Mononuclear cell (primary cell): ENCODE data around the gene ALOX15. TPM values are rescaled to one million over a fixed set of nuclear protein-coding genes. Genes with fewer than 3 reads are reported as not detected.
"Not testable (repeated sequence)": the region's sequence is repeated elsewhere in the genome, so short reads cannot be mapped to it uniquely, and the experiment has no call there.

ENCODE experiments used
- H3K27me3 ChIP-seq: 2 replicates; pipeline ENCODE4 v1.6.0; 2011; ENCODE audit warnings: low read length, control low read depth; ENCODE audit not compliant: insufficient read depth
- H3K4me1 ChIP-seq: 2 replicates; pipeline ENCODE4 v1.5.1; 2011; ENCODE audit warnings: mild to moderate bottlenecking, low read length, control low read depth; ENCODE audit not compliant: insufficient read depth
- H3K4me3 ChIP-seq: 2 replicates; pipeline ENCODE4 v1.5.1; 2011; ENCODE audit warnings: mild to moderate bottlenecking, low read length, moderate library complexity
- H3K9me3 ChIP-seq: 2 replicates; pipeline ENCODE4 v1.5.1; 2011; ENCODE audit warnings: low read depth, mild to moderate bottlenecking, control low read depth, low read length
- total RNA-seq: library from RNA; depleted of rRNA; stranded (reverse); fragments of >200 nt; gene quantifications from one replicate; pipeline ENCODE4 v1.2.3, GENCODE V29; 2012

The ALOX15 gene, protein sequence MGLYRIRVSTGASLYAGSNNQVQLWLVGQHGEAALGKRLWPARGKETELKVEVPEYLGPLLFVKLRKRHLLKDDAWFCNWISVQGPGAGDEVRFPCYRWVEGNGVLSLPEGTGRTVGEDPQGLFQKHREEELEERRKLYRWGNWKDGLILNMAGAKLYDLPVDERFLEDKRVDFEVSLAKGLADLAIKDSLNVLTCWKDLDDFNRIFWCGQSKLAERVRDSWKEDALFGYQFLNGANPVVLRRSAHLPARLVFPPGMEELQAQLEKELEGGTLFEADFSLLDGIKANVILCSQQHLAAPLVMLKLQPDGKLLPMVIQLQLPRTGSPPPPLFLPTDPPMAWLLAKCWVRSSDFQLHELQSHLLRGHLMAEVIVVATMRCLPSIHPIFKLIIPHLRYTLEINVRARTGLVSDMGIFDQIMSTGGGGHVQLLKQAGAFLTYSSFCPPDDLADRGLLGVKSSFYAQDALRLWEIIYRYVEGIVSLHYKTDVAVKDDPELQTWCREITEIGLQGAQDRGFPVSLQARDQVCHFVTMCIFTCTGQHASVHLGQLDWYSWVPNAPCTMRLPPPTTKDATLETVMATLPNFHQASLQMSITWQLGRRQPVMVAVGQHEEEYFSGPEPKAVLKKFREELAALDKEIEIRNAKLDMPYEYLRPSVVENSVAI
- not detected for total RNA-seq

DNA sequence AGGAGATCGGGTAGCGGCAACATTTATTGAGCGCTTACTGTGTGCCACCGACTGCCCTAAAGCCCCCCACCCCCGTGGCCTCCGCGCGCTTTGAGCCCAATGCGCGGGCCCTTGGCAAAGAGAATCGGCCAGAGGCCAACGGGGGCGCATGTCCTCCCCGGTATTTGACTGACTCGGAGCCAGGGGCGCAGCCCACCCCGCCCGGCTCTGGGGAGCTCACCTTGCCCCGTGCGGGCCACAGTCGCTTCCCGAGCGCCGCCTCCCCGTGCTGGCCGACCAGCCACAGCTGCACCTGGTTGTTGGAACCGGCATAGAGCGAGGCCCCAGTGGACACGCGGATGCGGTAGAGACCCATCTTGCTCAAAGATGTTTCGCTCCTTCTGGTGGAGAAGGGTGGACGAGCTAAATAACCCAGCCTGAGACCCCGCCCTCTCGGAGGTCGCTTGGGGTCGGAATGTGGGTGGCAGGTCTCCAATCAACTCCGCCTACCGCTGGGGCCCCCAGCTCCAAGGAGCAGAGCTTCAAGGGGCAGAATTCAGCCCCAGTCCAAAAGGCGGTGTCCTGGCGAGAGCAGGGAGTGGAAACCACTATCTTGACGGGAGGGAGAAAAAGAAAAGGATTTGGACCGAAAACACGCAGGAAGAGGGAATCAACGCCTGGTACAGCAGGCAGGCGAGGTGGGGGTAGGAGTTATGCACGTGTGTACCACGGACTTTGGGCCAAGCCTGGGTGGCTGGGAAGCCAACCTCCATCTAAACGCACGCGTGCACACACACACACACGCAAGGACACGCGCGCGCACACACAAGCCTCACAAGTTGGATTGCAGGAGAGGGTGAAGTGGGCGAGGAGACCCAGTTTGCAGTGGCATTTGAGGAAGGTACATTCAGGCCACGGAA, at the start of gene ALOX15:
ALOX15 (minus strand) TSS at position 382 of the 899 bp plus-strand sequence; CDS start at position 355, 27 bp downstream.
- Histone ChIP-seq H3K27me3 (peaks cover 49% of the 10 kb centered on the region), H3K9me3 (no peaks in the 10 kb centered on the region), H3K4me1 (peaks cover 30% of the 10 kb centered on the region), H3K4me3 (no peak within 1 kb of the TSS)

DNA sequence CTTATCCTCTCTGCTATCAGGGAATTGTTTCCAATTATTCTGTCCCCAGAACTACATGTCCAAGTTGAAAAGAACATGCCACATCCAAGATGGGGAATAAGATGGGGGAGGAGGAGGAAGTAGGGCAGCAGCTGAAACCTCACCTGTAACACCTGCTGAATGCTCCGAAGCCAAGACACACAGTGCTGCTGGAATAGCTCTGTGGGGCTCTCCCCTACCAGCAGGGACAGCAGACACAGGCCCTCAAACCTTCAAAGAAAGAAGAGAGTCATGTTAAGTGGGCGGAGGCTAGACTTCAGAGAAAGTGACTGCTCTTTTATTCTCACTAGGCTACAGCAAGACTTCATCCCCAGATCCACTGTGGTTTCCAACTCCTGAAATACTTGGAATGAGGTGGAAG, 49.3 kb upstream of the ALOX15 start:
- H3K9me3 ChIP-seq = no peaks in the 10 kb centered on the region
- H3K27me3 ChIP-seq = no peaks in the 10 kb centered on the region
- no peak overlapping the region for H3K4me3 ChIP-seq
- H3K4me1 ChIP-seq = no peaks in the 10 kb centered on the region

DNA sequence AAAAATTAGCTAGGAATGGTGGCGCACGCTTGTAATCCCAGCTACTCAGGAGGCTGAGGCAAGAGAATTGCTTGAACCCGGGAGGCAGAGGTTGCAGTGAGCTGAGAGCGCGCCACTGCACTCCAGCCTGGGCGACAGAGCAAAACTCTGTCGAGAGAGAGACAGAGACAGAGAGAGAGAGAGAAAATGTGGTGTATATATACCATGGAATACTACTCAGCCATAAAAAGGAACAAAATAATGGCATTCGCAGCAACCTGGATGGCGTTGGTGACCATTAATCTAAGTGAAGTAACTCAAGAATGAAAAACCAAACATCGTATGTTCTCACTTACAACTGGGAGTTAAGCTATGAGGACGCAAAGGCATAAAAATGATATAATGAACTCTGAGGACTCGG, 48.4 kb upstream of the ALOX15 start:
- not testable (repeated sequence) for H3K27me3 ChIP-seq, H3K4me3 ChIP-seq, H3K4me1 ChIP-seq, H3K9me3 ChIP-seq

DNA sequence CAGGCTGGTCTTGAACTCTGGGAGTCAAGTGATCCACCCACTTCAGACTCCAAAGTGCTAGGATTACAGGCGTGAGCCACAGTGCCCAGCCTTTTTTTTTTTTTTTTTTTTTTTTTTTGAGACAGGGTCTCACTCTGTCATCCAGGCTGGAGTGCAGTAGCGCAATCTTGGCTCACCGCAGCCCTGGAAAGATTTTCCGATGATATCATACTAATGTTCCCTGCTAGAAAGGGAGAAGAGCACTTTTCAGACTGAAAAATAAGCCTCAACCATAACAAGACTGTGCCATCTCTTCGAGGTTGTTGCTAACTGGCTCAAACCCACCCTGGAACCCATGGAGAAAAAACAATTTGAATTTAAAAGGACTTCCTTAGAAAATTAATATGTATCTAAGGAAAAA, 42.3 kb upstream of the ALOX15 start:
- H3K4me1 ChIP-seq, H3K4me3 ChIP-seq, H3K27me3 ChIP-seq, H3K9me3 ChIP-seq: not testable (repeated sequence)

DNA sequence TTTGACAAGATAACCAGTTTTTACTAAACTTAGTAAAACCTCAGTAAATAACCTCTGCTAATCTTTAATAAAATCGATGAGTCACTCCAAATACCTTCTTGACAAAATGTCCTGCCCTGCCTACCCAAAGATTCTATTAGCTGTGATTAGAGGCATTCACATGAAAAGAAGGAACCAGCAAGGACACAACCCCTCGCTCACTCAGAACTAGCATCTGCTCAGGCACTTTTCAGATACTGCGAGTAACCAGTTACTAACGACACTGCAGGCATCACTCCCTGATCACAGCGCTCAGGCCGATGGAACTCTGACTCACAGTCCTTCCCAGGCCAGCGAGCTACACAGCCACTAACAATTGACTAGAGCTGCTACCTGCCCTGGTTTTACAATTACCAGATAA, 38.2 kb upstream of the ALOX15 start:
- Histone ChIP-seq H3K27me3 (no peaks in the 10 kb centered on the region), H3K9me3 (no peaks in the 10 kb centered on the region), H3K4me3 (no peak overlapping the region), H3K4me1 (no peaks in the 10 kb centered on the region)

DNA sequence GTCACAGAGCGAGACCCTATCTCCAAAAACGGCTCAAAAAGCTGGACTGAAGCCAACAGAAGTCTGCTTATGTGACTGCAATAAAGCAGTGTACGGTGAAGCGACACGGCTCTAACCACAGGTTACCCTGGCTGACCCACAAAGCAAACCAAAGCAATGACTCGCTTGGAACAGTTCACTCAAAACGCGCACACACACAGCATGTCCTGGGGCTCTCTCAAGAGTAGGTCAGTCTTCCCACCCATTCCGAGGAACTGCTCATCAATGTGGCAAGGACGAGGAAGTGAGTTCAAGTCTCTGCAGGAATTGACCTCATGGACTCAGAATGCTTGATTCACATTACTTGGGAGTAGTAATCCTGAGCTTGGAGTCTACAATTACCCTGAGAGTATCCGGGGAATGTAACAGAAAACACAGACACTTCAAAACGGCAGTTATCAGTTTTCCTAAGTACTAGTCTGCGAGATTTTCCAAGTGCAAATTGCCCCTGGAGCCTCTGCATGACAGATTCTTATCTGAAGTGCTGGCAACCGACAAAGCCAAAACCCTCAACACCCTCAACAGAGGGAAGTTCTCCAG, 37.1 kb upstream of the ALOX15 start:
- no peaks in the 10 kb centered on the region for H3K4me1 ChIP-seq
- H3K4me3 ChIP-seq = no peak overlapping the region
- H3K9me3 ChIP-seq = no peaks in the 10 kb centered on the region
- H3K27me3 ChIP-seq = no peaks in the 10 kb centered on the region

DNA sequence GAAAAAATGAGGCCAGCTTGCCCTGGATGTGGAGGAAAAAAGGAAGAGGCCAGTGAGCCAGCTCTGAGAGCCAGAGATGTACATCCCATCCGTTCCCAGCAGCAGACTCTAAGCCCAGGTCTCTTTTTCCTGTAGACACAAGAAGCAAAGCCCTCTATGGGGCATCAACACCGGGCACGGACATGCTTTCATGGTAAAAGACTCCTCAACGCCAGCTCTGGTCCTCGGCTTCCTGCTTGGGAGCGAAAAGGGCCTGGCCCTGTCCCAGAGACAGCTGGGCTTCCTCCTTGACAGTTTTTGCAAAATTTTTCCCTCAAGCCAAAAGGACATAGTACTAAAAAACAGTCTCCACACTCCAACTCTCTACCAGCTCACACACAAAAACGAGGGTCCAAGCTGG, 35.3 kb upstream of the ALOX15 start:
- no peak overlapping the region for H3K4me3 ChIP-seq

DNA sequence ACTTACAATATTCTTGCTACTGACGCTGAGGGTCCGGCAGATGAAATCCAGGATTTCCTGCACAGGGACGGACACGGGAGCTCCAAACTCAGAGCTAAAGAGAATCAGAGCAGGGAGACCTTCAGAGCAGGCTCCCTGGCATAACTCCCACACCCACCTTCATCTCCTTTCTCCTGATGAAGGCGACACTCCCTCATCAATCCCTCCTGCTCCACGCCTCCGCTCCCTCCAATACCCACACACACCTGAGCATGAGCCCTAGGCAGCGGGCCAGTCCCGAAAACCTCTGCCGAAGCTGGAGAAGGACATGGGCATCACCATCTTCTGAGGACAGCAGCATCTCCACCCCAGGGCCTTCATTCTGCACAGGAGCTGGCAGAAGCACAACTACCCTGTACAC, 34.3 kb upstream of the ALOX15 start:
- H3K4me3 ChIP-seq = no peak overlapping the region
- no peaks in the 10 kb centered on the region for H3K9me3 ChIP-seq
- H3K27me3 ChIP-seq = no peaks in the 10 kb centered on the region
- H3K4me1 ChIP-seq = no peaks in the 10 kb centered on the region

More for the DNA sequence above, 35.3 kb upstream of the ALOX15 start:
- Histone ChIP-seq H3K4me1 (no peaks in the 10 kb centered on the region), H3K9me3 (no peaks in the 10 kb centered on the region), H3K27me3 (no peaks in the 10 kb centered on the region)

DNA sequence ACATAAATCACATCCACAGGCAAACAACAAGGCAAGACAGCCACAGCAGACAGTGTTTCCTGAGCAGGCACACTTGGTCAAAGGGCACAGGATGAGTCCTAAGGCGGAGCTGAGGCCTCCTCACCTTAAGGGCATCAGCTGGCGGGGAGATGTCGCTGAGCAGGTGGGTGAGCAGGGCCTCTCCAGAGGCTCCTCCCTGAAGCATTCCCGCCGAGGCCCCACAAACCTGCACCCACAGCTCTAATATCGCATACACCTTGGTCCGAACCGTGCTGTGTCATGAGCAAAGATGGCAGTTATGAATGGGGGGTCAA, 33.2 kb upstream of the ALOX15 start:
- no peak overlapping the region for H3K4me3 ChIP-seq
- no peaks in the 10 kb centered on the region for H3K27me3 ChIP-seq
- no peaks in the 10 kb centered on the region for H3K4me1 ChIP-seq
- no peaks in the 10 kb centered on the region for H3K9me3 ChIP-seq

DNA sequence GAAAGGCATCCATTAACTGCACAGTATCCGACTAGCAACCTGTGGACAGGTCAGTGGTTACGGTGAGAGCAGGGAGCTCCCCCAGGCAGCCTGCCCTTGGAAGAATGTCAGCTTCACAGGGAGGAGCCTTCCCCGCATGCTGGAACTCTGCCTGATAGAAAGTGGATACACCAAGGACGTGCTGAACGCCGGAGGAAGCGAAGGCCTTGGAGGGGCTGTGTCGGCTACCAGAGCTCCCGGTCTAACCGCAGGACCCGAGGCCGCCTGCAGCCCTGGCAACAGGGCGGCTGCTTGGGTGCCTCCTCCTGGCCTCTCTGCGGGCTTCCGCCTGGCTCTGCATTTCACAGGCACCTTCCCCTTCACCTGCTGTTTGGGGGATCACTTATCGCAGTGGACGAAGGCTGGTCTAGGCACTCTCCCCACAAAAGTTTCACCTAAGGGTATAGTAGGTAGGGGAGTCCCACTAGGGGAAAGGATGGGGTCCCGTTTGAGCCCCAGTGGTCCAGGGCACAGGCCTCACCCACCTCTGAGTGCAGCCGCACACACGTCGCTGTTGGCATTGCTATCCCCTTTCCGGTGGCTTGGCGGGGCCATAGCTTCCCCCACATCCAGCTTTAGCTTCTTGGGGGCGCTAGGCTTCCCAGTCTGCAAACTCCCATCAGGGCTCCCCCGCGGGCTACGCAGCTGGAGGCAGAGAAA, 32.7 kb upstream of the ALOX15 start:
- Histone ChIP-seq H3K27me3 (no peaks in the 10 kb centered on the region), H3K4me3 (no peak overlapping the region), H3K9me3 (no peaks in the 10 kb centered on the region), H3K4me1 (no peaks in the 10 kb centered on the region)

DNA sequence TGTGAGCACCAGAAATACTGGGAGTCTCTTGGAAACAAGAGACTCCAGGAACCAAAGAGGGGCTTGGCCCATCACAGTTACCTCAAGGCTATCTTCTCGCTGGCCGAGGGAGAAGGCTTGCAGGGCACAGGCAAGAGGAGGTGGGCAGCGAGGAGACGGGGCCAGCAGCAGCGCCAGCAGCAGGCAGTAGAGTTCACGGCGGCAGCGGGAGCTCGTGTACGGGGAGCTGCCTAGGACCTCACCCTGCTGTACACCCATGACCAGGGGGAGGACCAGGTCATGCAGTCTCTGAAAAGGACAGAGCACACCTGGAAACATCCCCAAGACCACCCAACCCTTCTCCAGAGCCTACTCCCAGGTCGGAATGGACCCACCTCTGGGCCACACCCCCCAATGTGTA, 31.7 kb upstream of the ALOX15 start:
- no peaks in the 10 kb centered on the region for H3K9me3 ChIP-seq
- no peaks in the 10 kb centered on the region for H3K4me1 ChIP-seq
- H3K27me3 ChIP-seq = no peaks in the 10 kb centered on the region
- no peak overlapping the region for H3K4me3 ChIP-seq

DNA sequence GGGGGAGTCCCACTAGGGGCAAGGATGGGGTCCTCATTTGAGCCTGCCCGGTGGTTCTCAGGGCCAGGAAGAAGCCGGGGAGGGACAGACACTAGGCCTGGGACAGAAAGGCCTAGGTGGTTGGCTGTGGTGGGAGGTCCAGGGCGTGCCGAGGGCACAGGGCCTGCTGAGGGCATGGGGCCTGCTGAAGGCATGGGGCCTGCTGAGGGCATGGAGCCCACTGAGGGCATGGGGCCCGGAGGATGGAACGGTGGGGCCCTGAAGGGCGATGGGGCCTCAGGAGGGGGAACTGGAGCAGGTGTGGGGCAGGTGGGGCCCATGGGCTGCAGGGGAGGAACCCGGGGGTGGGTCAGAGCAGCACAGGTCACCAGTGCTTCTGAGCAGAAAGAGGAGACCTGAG, 31.3 kb upstream of the ALOX15 start:
- no peak overlapping the region for H3K4me3 ChIP-seq
- no peaks in the 10 kb centered on the region for H3K4me1 ChIP-seq
- no peaks in the 10 kb centered on the region for H3K9me3 ChIP-seq
- H3K27me3 ChIP-seq = no peaks in the 10 kb centered on the region

DNA sequence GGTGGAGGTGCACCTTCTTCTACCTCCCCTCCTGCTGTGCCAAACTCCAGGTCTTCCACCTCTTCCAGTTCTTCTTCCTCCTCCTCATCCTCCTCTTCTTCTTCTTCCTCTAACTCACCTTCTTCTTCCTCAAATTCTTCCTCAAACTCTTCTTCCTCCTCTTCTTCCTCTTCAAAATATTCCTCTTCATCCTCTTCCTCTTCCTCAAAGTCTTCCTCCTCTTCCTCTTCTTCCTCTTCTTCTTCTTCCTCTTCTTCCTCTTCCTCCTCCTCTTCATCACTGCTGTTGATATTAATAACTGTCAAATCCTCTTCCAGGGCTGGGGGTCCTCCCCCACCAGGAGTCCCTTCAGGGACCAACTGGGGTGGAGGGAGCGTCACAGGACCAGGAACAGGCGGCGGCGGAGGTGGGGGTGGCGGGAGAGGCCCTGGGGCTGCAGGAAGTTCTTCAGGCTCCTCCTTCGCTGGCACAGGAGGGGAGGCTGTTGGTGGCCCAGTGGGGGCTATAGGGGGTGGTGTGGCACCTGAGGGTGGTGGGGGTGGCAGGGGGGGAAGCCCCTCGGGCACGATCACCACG, 30.7 kb upstream of the ALOX15 start:
- H3K4me1 ChIP-seq = no peaks in the 10 kb centered on the region
- H3K9me3 ChIP-seq = no peaks in the 10 kb centered on the region

DNA sequence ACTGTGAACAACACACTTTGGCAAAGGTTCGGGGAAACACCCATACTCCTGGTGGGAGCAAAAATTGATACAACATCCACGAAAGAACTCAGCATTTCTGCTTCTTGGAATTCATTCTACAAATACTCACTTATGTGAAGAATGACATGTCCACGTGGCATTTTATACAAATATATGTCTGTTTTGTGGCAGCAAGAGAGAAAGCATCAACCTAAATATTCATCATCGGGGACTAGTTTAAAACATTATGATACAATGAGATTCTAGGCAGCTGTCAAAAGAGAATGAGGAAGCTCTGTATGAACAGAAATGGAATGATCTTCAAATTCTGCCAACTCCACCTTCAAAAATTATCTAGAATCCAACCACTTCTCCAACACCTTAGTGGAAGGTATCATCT, 25.7 kb upstream of the ALOX15 start:
- H3K9me3 ChIP-seq = no peaks in the 10 kb centered on the region
- no peaks in the 10 kb centered on the region for H3K4me1 ChIP-seq
- H3K27me3 ChIP-seq = no peaks in the 10 kb centered on the region
- H3K4me3 ChIP-seq = no peak overlapping the region

More for the DNA sequence above, 30.7 kb upstream of the ALOX15 start:
- H3K4me3 ChIP-seq = no peak overlapping the region
- H3K27me3 ChIP-seq = no peaks in the 10 kb centered on the region
